ENCODE measurements around the gene LIN9.
A peak's percentile ranks its signal among the peaks of the same experiment; 100 is the strongest.

GRCh38 chr1:226187380-226187779 lies 121.6 kb downstream of the LIN9 start:
- TF ChIP-seq FOXK2 (IDR thresholded peaks at IDR 0.05) (no peak), BHLHE40 (IDR thresholded peaks at IDR 0.05; ENCODE audit: borderline replicate concordance) (no peak), FOXA1 (IDR thresholded peaks at IDR 0.05) (no peak), PKNOX1 (IDR thresholded peaks at IDR 0.05) (no peak), FOXM1 (IDR thresholded peaks at IDR 0.05; ENCODE audit: borderline replicate concordance) (no peak), SP1 (IDR thresholded peaks at IDR 0.05) (no peak), ELF4 (IDR thresholded peaks at IDR 0.05) (no peak), TARDBP (IDR thresholded peaks at IDR 0.05) (no peak), SUZ12 (IDR thresholded peaks at IDR 0.05) (no peak), NFRKB (IDR thresholded peaks at IDR 0.05) (no peak), ZNF384 (IDR thresholded peaks at IDR 0.05) (peak; percentile 69), L3MBTL2 (conservative IDR thresholded peaks at IDR 0.05) (no peak), LEF1 (IDR thresholded peaks at IDR 0.05; ENCODE audit: borderline replicate concordance) (no peak)

All from HEK293T (cell line).